AG10803 (cell line): Measurements from ENCODE around the gene UBP1.
"Not testable (repeated sequence)": the region's sequence is repeated elsewhere in the genome, so short reads cannot be mapped to it uniquely, and the experiment has no call there.

ENCODE experiments used
- DNase-seq: peaks from one replicate; pipeline ENCODE4 v3.0.0; 2010; ENCODE audit warnings: low read depth
- H3K4me3 ChIP-seq: 2 replicates; pipeline ENCODE4 v1.5.1; 2011; ENCODE audit warnings: mild to moderate bottlenecking, low read length, control low read depth
- CTCF ChIP-seq: conservative IDR thresholded peaks from 2 replicates; pipeline ENCODE4 v1.5.1; 2011; ENCODE audit warnings: mild to moderate bottlenecking, low read length, control low read depth, inconsistent platforms

The UBP1 gene

GRCh38 chr3:33360136-33360825, 79.9 kb downstream of the UBP1 start:
- no peak for TF ChIP-seq CTCF
- H3K4me3 ChIP-seq: no peak overlapping the region
- peak; percentile 70 for DNase-seq

GRCh38 chr3:33358172-33358781, 81.9 kb downstream of the UBP1 start:
- TF ChIP-seq CTCF: no peak
- DNase-seq: no peak
- no peak overlapping the region for H3K4me3 ChIP-seq

- DNase-seq: peak; percentile 48
- TF ChIP-seq CTCF: no peak
- H3K4me3 ChIP-seq: no peak overlapping the region
These were observed 84.6 kb downstream of the UBP1 start for GRCh38 chr3:33355611-33356010.

- TF ChIP-seq CTCF: no peak
- no peak overlapping the region for H3K4me3 ChIP-seq
- DNase-seq: no peak
These were observed 100.4 kb downstream of the UBP1 start for GRCh38 chr3:33339758-33340157.

- H3K4me3 ChIP-seq: not testable (repeated sequence)
- DNase-seq: peak; percentile 11
These were observed 101.2 kb downstream of the UBP1 start for GRCh38 chr3:33338936-33339465.
